Measurements from ENCODE around the gene LIX1. TPM values are rescaled to one million over a fixed set of nuclear protein-coding genes. Genes with fewer than 3 reads are reported as not detected.

LIX1 gene
- total and polyA plus RNA-seq, 2 of the 8 experiments (the other 6 are each of a cell fraction or from before 2014, with no cell fraction given) = 0.26 to 0.45 TPM

DNA sequence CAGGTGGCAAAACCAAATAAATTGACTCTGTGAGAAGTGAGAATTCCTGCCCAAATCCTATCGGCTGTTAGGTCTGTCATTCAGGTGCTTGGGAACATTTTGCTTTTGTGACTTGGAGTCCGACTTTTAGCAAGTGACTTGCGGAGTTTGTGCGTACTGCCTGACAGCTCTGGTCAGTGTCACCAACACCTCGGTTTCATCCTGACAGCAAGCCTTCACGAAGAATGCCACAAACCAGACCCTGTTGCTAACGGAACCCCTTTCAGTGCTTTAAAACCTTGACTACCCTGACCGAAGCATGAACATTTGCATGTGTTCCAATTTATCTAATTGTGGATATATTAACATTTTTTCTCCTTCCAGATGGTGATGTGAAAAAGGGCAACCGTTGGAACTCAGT is 26.5 kb downstream of the LIX1 start:
- H2BK20ac ChIP-seq (ENCODE audit: low read length) = peak overlapping the region; percentile 9; the same call in 1 of the 2 replicates
- H2BK15ac ChIP-seq (ENCODE audit: low read length) = no peak overlapping the region
- no peak overlapping the region for H2BK12ac ChIP-seq (ENCODE audit: low read depth, low read length)
- no peaks in the 10 kb centered on the region for H3K27me3 ChIP-seq (replicated peaks in 1 of 4; ENCODE audit: control insufficient read depth in 3 of 4, extremely low read depth in 1 of 4, insufficient read depth in 3 of 4, low read length in 3 of 4)
- FAIRE-seq = no peak
- POLR2A ChIA-PET (ENCODE audit: partially characterized antibody) = no interaction called here
- no peak overlapping the region for H2AFZ ChIP-seq (ENCODE audit: low read length)
- no peak overlapping the region for H3K27ac ChIP-seq (ENCODE audit: low read depth, low read length)
- H3K36me3 ChIP-seq (ENCODE audit: control insufficient read depth in 2 of 4, insufficient read depth in 4 of 4, low read length in 3 of 4) = no peaks in the 10 kb centered on the region
- H4K20me1 ChIP-seq (replicated peaks in 1 of 2; ENCODE audit: control insufficient read depth in 1 of 2, insufficient read depth in 2 of 2, low read length in 2 of 2) = no peaks in the 10 kb centered on the region
- peaks cover 0 to under 1% (median 0%) of the 10 kb centered on the region in 4 experiments; a peak in 1 of 7 replicates for H3K4me1 ChIP-seq (replicated peaks in 1 of 4; ENCODE audit: control insufficient read depth in 3 of 4, insufficient read depth in 4 of 4, low read length in 3 of 4)
- no peak overlapping the region for H3K56ac ChIP-seq (replicated peaks; ENCODE audit: insufficient read length, low read depth, low read length)
- no peak overlapping the region for H2BK120ac ChIP-seq (replicated peaks; ENCODE audit: low read depth, low read length)
- H3K79me2 ChIP-seq (ENCODE audit: control insufficient read depth in 1 of 2, insufficient read depth in 2 of 2, low read length in 2 of 2) = no peaks in the 10 kb centered on the region
- no peak overlapping the region for H3K4me3 ChIP-seq (ENCODE audit: extremely low read depth in 1 of 4, insufficient read depth in 2 of 4, low read depth in 3 of 4, low read length in 4 of 4)
- H3K23ac ChIP-seq (ENCODE audit: insufficient read length) = no peak overlapping the region
- no peaks in the 10 kb centered on the region for H3K79me1 ChIP-seq (ENCODE audit: low read depth, low read length)
- no peak overlapping the region for H3K18ac ChIP-seq (ENCODE audit: extremely low read depth, low read length)
- H2BK5ac ChIP-seq (ENCODE audit: low read depth, low read length) = no peak overlapping the region
- no peaks in the 10 kb centered on the region for H3K23me2 ChIP-seq (ENCODE audit: low read depth, low read length)
- H3K4me2 ChIP-seq (ENCODE audit: insufficient read depth in 1 of 2, low read depth in 2 of 2, low read length in 2 of 2) = no peak overlapping the region
- 92% methylated on average over 9 of the region's 9 CpGs; no CpG with 5 or more reads in 1 of the 2 experiments for WGBS, 2 experiments (ENCODE audit: extremely low coverage in 1 of 2, insufficient coverage in 1 of 2, insufficient read length in 1 of 2, insufficient replicate concordance in 2 of 2, low coverage in 1 of 2, low lambda C conversion rate in 2 of 2, missing lambda C conversion rate in 1 of 2)
- no peaks in the 10 kb centered on the region for H3K9me3 ChIP-seq (ENCODE audit: insufficient read depth in 2 of 2, low read depth in 1 of 2, low read length in 1 of 2)
- H4K91ac ChIP-seq (replicated peaks; ENCODE audit: insufficient read length, low read length) = no peak overlapping the region
- no peak for DNase-seq (ENCODE audit: low read depth in 1 of 2, low spot score in 2 of 2)
- H3K4ac ChIP-seq (replicated peaks; ENCODE audit: insufficient read length, low read depth, low read length) = no peak overlapping the region
- no peak overlapping the region for H3K14ac ChIP-seq (ENCODE audit: insufficient read length)
- no peak overlapping the region for H3K9ac ChIP-seq (replicated peaks in 1 of 4; ENCODE audit: extremely low read depth in 1 of 4, low read depth in 3 of 4, low read length in 3 of 4)
- CTCF ChIA-PET (ENCODE audit: partially characterized antibody) = interaction anchor here (1.1 kb wide), 2 partner anchors 10 to 18 kb away, joined by 3 to 5 read pairs; no protein-coding TSS in a partner anchor
- no peak overlapping the region for H4K5ac ChIP-seq (ENCODE audit: insufficient read length, low read depth, low read length)
- H4K8ac ChIP-seq (ENCODE audit: extremely low read depth, insufficient read depth, low read length) = no peak overlapping the region
- H2AK5ac ChIP-seq (ENCODE audit: low read depth, low read length) = no peak overlapping the region
- TF ChIP-seq CBX8 (IDR thresholded peaks at IDR 0.05; ENCODE audit: borderline replicate concordance, low read depth, low read length) (no peak), SAP30 (IDR thresholded peaks at IDR 0.05; ENCODE audit: insufficient read depth, insufficient replicate concordance, low read length) (no peak), EGR1 (IDR thresholded peaks at IDR 0.05; ENCODE audit: borderline replicate concordance, low read depth, low read length) (no peak), POLR2AphosphoS5 (IDR thresholded peaks at IDR 0.05; ENCODE audit: low read depth, low read length) (no peak), PHF8 (conservative IDR thresholded peaks at IDR 0.05; ENCODE audit: low read depth, low read length) (no peak), CTBP2 (IDR thresholded peaks at IDR 0.05; ENCODE audit: borderline replicate concordance, insufficient read depth, insufficient read length, low read length) (no peak), JUND (IDR thresholded peaks at IDR 0.05; ENCODE audit: low read length) (no peak), TAF7 (optimal IDR thresholded peaks at IDR 0.05; ENCODE audit: borderline replicate concordance, low read depth, low read length) (no peak), RFX5 (IDR thresholded peaks at IDR 0.05; ENCODE audit: borderline replicate concordance, low read depth, low read length) (no peak), CEBPB (IDR thresholded peaks at IDR 0.05; ENCODE audit: low read depth, low read length) (no peak), SIN3A (conservative IDR thresholded peaks at IDR 0.05 in 1 of 2, IDR thresholded peaks at IDR 0.05 in 1 of 2; ENCODE audit: low read depth in 1 of 2, low read length in 2 of 2) (no peak), ATF2 (IDR thresholded peaks at IDR 0.05; ENCODE audit: low read length) (no peak)
